GM11168 (cell line): ENCODE measurements around the gene NFIA.
"Not testable (repeated sequence)": the region's sequence is repeated elsewhere in the genome, so short reads cannot be mapped to it uniquely, and the experiment has no call there.

Experiments
- in situ Hi-C: fragments of 300-500 bp; cut with MboI; formaldehyde crosslinking; loops from one replicate; pipeline ENCODE4 v1.12.0; 2022; ENCODE audit warnings: low sequenced_read_pairs; ENCODE audit not compliant: unreplicated experiment

Gene NFIA

DNA sequence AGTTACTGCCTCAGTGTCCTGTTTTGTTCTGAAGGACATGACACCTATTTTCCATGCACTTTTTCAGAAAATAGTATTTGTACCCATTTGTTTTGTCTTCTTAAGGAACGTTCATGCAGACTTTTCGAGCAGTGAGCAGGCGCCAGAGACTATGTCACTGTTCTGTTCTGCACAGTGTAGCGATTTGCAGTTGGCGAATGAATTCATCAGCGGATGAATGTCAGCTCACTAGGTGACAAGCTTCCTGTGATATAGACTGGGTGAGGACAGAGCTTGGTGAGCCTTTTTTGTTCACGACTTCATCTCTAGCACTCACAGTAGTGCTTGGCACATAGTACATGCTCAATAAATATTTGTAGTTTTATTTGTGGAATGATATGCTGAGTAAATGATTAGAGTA is 177.8 kb downstream of the NFIA start:
- in situ Hi-C loops, result no loop called here

DNA sequence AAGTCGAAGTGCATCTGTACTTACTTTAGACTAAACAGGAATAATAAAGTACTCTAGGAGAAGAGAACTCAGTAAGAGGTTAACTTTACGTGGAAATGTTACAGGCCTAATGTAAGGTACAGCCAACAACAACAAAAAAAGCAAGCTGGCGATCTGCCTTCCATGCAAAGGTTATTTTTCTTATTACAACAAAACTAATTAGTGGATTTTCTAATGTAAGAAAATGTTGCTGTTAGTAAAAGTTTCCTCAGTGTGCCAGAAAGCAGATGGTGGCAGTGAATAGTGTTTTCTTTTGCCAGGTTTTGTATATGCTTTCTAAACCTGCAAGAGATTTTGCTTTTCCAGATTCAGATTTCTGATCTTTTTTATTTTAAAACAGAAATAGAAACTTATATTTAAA is 179.2 kb downstream of the NFIA start:
- in situ Hi-C loops, result no loop called here

DNA sequence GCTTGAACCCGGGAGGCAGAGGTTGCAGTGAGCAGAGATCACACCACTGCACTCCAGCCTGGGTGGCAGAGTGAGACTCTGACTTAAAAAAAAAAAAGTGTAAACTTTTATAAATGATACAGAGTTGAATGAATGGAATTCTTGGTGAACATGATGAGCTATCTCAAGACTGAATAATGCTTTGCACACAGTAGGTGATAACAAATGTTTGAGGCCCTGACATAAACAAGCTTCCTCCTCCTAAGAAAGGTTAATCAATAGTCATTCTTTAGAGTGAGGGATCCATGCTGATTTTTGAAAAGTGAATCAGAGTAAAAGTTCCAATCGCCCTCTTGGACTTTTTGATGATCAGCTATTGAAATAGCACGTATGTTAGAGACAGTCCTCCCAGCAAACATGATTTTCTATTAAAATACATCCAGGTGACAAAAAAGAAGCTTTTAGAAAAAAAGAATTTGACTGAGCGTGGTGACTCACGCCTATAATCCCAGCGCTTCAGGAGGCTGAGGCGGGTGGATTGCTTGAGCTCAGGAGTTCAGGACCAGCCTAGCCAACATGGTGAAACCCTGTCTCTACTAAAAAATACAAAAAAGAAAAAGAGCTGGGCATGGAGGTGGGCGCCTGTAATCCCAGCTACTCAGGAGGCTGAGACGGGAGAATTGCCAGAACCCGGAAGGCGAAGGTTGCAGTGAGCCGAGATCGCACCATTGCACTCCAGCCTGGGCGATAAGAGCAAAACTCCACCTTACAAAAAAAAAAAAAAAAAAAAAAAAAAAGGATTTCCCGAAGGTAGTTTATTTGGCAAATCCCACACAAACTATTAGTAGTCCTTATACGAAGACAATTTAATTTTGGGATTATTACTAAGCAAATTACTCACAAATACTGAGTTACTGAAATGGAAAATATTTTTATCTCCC is 181.8 kb downstream of the NFIA start:
- in situ Hi-C loops, result no loop called here

DNA sequence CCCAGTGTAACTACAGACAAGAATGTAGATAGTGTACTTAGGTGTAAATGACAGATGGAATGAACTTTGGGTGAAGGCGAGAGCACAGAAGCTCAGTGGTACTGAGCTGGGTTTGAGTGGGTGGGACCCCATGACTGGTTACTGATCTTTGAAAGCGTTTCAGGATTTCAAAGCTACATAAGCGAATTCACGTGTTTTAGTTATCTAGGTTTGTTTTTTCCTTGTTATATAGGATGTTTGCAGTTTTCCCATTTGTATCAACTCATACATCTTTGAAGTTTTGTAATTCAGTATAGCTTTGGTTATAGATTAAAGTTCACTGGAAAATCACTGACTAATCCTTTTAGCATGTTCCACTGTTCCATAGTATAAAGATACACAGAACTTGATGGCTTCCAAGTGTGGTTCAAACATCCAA is 182.5 kb downstream of the NFIA start:
- in situ Hi-C loops, result no loop called here

DNA sequence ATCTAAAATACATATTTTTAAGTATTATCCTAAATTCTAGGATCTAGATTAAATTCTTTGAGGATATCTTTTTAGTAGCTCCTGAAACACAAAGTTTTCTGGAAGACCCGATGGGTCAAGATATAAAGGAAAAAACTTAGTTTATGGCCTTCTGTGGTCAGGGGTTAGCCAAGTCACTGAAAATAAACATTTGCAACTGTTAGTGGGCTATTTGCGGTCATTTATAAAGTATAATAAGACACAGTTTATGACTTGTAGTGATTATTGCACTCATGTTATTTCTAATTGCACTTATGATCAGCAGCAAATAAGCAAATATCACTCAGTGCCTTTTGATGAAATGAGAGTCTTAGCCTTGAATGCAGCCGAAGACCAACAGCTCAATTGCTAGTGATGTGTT is 183.3 kb downstream of the NFIA start:
- in situ Hi-C loops, result no loop called here

DNA sequence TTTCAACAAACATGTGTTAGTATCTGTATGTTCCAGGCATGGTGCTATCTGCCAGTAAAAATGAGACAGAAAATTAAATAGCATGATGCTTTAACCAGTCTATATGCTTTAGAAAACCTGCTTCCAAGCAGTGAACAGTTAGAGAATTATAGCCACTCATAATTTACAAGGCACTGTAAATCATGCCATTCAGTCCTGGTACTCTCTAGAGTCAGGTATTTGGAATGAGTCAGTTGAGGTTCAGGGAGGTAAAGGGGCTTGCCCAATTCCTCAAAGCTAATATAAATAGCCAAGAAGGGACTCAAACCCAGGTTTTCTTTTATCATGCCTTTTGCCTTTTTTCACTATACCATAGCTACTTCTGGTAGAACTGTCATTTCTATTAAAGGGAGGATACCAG is 184.4 kb downstream of the NFIA start:
- in situ Hi-C loops, result no loop called here

DNA sequence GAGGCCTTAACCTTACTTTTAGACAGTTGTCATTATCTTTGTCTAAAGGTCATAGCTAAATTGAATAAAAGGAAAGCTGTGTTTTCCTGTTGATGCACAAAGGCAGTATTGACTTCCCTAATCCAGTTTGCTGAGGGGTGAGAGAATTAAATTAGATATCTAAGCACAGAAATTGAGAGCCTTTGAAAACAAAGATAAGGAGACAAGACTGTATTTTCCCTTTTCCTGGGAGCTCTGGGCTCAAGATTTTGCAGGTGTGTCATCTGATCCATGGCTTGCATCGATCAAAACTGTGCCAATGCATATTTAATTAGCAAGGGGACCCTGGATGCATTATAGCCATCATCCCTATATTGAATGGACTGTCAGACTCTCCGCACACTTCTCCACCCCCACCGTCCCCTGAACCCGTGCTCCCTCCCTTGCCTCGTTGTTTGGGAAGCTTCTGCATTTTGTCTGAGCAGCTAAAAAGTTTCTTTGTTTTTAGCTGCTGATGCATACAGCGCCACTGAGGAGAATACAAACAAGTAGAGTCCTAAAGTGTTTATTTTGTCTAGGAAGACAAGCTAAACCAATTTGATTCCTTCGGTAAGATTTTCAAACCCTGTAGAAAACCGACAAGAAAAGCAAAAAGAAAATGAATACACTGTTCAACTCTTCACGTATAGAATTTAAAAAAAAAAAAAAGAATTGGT is 186.3 kb downstream of the NFIA start:
- in situ Hi-C loops, result no loop called here

DNA sequence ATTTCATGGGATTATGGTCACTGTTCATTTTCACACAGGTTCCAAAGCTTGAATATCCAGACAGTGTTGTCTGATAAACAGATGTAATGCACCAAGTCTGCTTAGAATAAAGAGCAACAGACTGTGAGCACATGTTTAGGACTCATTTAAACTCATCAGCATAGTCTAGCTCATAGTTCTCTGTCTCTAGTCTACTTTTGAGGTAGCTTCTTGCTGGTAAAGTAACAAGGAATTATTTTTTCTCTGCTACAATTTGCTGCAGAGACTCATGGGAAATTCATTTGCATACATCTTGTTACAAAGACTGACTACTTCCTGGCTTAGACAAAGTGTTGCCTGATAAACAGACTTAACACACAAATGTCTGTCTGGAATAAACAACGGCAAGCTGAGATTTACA is 187.2 kb downstream of the NFIA start:
- in situ Hi-C loops, result no loop called here

DNA sequence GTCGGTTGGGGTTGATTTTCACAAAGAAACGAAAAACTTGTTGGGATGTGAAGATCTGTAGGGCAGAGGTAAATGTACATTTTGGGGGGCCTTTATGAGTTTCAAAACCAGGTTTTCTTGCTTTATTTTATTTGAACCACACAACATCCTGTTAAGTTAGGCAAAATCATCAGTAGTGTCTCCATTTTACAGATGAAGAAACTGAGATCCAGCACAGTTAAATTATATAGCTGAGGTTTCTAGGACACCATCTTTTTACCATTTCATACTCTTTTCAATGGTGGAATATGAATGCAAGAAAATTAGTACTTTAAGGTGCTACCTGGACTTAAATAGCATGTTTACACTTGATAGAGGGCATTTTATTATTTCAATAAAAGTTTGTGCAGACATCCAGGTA is 187.7 kb downstream of the NFIA start:
- in situ Hi-C loops, result no loop called here

DNA sequence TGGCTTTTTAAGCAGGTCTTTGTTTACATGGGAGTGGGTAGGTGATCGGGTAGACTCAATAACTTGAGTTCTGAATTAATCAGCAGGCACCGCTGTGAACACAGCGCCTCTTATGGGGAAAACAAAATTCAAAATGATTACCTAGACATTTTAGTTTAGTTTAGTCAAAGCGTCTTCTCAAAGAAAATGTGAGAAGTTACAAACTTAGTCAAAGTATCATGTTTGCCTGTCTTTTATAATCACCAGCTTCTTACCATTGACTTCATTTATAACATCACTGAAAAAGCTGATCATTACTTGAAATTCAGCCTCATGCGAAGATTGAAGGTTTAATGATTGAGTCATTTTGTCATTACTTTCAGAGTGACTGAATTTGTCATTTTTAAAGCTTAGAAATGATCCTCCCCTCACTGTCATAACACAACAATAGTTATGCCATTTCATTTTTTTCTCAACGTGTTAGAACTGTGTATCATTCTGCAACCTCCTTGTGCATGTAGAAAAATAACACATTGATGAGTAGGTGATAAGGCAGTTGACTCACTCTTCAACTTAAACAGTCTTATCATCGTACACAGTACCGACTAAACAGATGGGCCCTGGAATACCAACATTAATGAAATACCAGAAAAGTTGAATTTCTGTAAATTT is 188.5 kb downstream of the NFIA start:
- in situ Hi-C loops, result no loop called here

DNA sequence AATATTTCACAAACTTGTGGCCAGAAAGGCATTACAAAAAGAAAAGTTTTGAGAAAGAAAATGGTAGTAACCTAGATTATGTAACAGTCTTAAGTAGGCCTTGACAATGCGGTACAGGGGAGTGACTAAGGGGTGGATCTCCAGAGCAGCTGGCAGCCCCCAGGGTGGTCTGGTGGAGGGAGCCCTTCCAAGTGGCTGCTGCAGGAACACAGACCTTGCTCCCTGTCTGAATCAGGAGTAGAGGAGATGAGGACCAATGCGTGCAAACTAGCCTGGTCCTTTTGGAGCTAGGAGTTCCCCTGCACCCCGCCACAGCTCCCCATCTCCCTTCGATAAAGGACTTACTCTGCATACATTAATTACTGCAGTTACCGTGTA is 189.0 kb downstream of the NFIA start:
- in situ Hi-C loops, result no loop called here

DNA sequence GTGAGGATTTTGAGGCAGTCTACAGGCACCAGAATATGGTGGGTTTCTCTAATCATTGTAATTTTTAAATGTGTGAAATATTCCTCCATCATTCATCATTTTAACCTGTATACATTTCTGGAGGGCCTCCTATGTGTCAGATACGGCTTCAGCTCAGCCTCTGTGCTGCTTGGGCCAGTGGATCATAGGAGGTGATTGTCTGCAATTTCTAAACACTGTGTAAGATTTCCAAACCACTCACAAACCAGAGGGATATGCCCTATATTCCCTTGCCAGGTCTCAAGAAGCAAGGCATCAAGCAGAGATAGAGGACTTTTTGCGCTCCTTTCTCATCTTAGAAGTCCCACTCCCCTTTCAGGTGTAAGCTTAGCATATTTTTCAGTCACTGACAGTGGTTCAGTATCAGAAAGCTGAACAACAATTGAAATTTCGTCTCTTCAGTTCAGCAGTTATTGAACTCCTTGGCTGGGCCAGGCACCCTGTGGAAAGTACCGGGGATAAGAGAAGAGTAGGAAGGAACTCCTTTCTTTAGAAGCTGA is 190.9 kb downstream of the NFIA start:
- in situ Hi-C loops, result no loop called here

DNA sequence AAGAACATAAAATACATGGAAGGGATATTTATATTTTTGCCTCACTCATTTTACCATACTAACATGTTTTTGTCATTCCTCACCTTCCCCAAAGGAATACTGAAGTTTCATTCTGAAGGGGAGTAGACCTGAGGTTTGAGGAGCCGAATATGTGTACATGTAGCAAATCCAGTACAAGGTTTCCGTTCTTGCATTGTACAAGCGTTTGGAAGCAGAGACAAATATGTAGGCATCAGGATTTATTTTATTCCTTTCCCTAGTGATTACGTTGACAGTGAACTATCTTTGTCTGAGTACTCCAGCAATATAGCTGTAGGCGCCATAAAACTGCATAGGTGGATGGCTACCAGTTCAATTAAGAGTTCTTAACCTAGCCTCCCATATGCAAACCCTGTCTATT is 191.5 kb downstream of the NFIA start:
- in situ Hi-C loops, result no loop called here

DNA sequence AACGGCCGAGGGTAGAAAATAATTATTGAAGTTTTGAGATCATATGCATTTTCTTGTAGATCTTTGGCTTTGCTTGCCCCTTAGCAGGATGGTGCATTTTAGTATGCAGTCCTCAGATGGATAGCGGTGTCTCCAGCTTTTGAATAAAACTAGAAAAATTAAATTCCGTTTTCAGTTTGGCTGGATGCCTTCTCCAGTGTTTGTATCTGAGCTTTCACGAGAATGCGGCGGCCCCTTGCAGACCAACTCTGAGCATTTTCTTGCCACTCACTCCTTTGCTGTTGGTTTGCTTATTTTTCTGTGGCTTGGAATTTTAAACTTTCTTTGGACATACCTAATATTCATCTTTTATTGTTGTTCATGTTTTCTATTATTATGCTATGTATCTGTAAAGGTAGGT is 192.6 kb downstream of the NFIA start:
- in situ Hi-C loops, result no loop called here

DNA sequence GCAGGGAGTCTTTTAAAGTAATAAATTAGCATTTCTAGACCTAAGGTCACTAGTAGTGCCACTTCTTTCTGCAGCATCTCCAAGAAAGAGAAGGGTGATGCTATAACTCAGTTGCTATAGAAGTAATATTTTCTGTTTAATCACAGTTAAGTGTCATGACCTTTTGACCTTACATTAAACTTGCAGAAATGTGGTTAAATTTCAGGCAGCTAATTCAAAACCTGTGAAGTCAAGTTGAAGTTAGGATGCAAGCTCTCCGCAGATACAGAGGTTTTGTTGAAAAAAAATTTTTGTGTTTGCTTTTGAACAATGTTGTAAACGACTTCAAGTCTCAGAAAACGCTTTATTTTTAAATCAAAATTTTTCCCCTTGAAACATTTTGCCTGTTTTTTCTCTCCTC is 193.9 kb downstream of the NFIA start:
- in situ Hi-C loops, result no loop called here

DNA sequence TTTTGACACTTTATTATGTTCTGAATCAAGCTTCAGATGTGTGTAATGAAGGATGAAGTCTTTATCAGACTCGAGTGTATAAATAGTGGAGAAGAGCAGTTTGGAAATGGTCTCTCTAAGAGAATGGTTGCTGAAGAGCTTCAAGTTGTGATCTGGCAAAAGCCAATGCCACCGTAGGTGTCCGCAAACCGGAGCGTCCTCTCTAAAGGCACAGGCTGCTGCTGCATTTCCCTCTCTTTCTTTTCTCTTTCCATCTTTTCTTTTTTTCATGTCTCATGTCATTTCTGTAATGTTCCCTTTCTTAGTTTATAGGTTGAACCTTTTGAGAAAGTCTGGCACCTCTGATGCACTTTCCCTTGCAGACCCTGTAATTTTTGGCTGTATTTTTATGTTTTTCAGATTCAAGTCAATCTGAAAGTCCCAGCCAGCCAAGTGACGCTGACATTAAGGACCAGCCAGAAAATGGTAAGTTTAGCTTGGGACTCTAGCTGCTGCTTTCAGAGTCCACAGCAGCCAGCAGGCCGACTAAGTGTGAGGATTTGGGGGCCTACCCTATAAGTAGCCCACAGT is 194.8 kb downstream of the NFIA start:
- in situ Hi-C loops, result no loop called here

DNA sequence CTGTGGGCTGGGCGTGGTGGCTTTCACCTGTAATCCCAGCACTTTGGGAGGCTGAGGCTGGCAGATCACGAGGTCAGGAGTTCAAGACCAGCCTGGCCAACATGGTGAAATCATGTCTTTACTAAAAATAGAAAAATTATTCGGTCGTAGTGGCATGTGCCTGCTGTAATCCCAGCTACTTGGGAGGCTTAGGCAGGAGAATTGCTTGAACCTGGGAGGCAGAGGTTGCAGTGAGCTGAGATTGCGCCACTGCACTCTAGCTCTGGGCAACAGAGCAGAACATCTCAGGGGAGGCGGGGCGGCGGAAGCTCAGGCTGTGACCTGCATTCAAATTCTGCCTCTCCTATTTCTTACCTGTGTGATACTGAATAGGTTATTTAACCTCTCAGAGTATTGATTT is 196.1 kb downstream of the NFIA start:
- in situ Hi-C loops, result not testable (repeated sequence)

DNA sequence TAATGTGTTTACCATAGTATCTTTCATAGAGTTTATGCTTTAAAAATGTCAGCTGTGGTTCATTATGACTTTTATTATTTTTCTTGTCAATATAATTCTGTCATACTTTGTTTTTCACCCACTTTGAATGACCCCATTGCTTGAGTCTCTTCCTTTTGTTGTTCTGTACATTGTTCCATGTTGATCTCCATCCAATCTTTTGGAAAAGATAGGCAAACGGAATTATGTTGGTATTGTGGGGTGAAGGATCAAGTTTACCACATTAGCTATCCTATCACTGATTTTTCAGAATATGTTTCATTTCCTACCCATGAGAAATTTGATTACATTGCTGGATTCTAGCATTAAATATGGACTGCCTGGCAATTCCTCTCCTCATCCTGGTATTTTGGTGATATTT is 196.6 kb downstream of the NFIA start:
- in situ Hi-C loops, result no loop called here

DNA sequence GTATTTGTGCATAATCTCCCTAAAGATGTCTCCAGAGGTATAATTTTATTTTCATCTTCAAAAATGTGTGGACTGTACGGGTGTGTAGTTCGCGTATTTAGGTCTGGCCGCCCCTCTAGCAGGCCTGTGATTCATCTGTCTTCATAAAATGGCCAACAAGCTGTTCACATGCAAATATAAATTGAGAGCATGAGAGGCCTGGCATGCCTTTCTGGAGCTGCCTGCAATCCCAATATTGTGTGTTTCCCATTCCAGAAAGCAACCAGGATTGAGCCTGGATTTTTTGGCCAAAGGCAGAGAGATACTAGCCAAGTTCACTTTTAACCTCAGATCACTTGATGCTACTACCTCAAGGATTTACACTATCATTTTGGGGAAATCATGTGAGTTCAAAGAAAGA is 197.2 kb downstream of the NFIA start:
- in situ Hi-C loops, result no loop called here

DNA sequence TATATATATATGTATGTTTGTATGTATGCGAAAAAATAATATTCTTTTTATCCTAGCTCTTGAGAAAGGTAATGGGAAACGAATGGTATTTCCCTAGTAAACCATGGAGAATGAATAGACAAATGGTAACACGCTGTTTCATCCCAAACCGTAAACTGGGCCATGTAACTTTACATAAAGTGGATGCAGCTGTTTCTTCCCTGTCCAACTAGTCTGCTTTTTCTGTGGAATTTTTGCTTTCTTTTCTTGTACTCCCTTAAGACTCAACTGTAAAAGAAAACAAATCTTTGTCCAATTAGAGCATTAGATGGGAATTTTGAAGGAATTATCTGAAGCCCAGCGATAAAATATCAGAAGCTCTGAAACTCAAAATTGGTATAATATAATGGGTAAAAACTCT is 198.1 kb downstream of the NFIA start:
- in situ Hi-C loops, result no loop called here

DNA sequence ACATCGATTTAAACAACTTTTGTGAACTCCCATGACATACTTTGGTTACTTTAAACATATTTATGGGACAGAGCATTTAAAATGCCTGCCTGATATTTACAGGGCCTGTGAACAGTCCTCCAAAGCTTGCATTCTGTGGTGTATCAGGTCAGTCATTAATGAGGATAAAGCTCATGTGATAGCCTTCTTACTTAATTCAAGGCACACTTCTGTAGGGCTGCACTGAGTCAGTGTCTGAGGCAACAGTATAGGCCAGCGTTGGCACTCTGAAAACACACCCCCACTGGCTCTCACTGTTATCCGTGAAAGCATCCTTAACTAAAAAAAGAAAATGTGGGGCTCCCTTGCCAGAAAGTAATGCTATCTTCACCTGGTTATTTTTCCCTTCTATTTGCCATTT is 200.0 kb downstream of the NFIA start:
- in situ Hi-C loops, result no loop called here
